OCI-LY1 (cell line): Measurements from ENCODE around the gene HSPA8.

Experiments
- CTCF ChIP-seq: fragments of 200-600 bp; sonication (generic), shearing (Covaris generic); IDR thresholded peaks from 2 replicates; pipeline ENCODE4 v1.5.1; 2017; ENCODE audit warnings: mild to moderate bottlenecking, antibody characterized with exemption, low read length, moderate library complexity, mixed read lengths
- EZH2 ChIP-seq: fragments of 200-600 bp; sonication (generic), shearing (Covaris generic); IDR thresholded peaks from 2 replicates; pipeline ENCODE4 v1.8.0; 2017; ENCODE audit warnings: borderline replicate concordance, mixed run types, mild to moderate bottlenecking, antibody characterized with exemption, low read length, moderate library complexity, mixed read lengths

- no peak for TF ChIP-seq CTCF
- no peak for TF ChIP-seq EZH2
Observed at GRCh38 chr11:123055191-123055901, 6.6 kb downstream of the HSPA8 start.
